GM12878 (cell line): ENCODE data around the gene LEKR1. TPM values are rescaled to one million over a fixed set of nuclear protein-coding genes. Genes with fewer than 3 reads are reported as not detected.

ENCODE experiments used
- ATF2 ChIP-seq: IDR thresholded peaks from 2 replicates; pipeline ENCODE4 v1.6.1; 2012; ENCODE audit warnings: low read length, inconsistent platforms
- ATF7 ChIP-seq: fragments of 450-650 bp; IDR thresholded peaks from 2 replicates; pipeline ENCODE4 v1.6.1; 2016; ENCODE audit warnings: low read depth, mild to moderate bottlenecking
- BCLAF1 ChIP-seq: fragments of 450-650 bp; IDR thresholded peaks from 2 replicates; pipeline ENCODE4 v1.6.1; 2017; ENCODE audit warnings: antibody characterized with exemption, mild to moderate bottlenecking, moderate library complexity
- CHD1 ChIP-seq: IDR thresholded peaks from 2 replicates; pipeline ENCODE4 v1.6.1; 2012; ENCODE audit warnings: low read depth, low read length, improper control_type of control experiment
- DPF2 ChIP-seq: fragments of 450-650 bp; IDR thresholded peaks from 2 replicates; pipeline ENCODE4 v1.6.1; 2017; ENCODE audit warnings: mild to moderate bottlenecking
- E2F4 ChIP-seq: IDR thresholded peaks from 2 replicates; pipeline ENCODE4 v1.6.1; 2012; ENCODE audit warnings: low read depth, low read length, improper control_type of control experiment
- EGR1 ChIP-seq, 2 experiments: IDR thresholded peaks; 1 replicate in 1 of 2; 2 replicates in 1 of 2; pipeline ENCODE4 v1.6.1; 2011 to 2012; ENCODE audit warnings: low read depth in 2 of 2, low read length in 2 of 2, borderline replicate concordance in 1 of 2, mild to moderate bottlenecking in 1 of 2, moderate library complexity in 1 of 2
- HCFC1 ChIP-seq: fragments of 150-350 bp; IDR thresholded peaks from 2 replicates; pipeline ENCODE4 v1.6.1; 2014; ENCODE audit warnings: low read length
- HDAC6 ChIP-seq: fragments of 200-600 bp; sonication (generic); IDR thresholded peaks from one replicate; pipeline ENCODE4 v1.8.0; 2017; ENCODE audit warnings: antibody characterized with exemption; ENCODE audit not compliant: unreplicated experiment
- HSF1 ChIP-seq: fragments of 150-350 bp; IDR thresholded peaks from 2 replicates; pipeline ENCODE4 v1.6.1; 2014; ENCODE audit warnings: mild to moderate bottlenecking, low read depth, low read length
- IRF3 ChIP-seq: fragments of 450-650 bp; IDR thresholded peaks from 2 replicates; pipeline ENCODE4 v1.6.1; 2014; ENCODE audit warnings: mild to moderate bottlenecking
- NFYA ChIP-seq: IDR thresholded peaks from 2 replicates; pipeline ENCODE4 v1.6.1; 2011; ENCODE audit warnings: low read depth, mild to moderate bottlenecking, low read length, improper control_type of control experiment, borderline replicate concordance
- POLR2AphosphoS2 ChIP-seq: IDR thresholded peaks from 2 replicates; pipeline ENCODE4 v1.6.1; 2011; ENCODE audit warnings: low read depth, mild to moderate bottlenecking, low read length, improper control_type of control experiment, moderate library complexity
- SUPT20H ChIP-seq: IDR thresholded peaks from 2 replicates; pipeline ENCODE4 v1.6.1; 2011; ENCODE audit warnings: low read depth, mild to moderate bottlenecking, low read length, moderate library complexity, borderline replicate concordance; ENCODE audit not compliant: control insufficient read depth
- TARDBP ChIP-seq: IDR thresholded peaks from 2 replicates; pipeline ENCODE4 v1.6.1; 2016; ENCODE audit warnings: borderline replicate concordance
- TCF7 ChIP-seq: IDR thresholded peaks from 2 replicates; pipeline ENCODE4 v1.6.1; 2014; ENCODE audit warnings: antibody characterized with exemption, borderline replicate concordance
- USF1 ChIP-seq: IDR thresholded peaks from 2 replicates; pipeline ENCODE4 v1.6.1; 2011; ENCODE audit warnings: borderline replicate concordance, low read depth, mild to moderate bottlenecking, moderate library complexity, mixed read lengths, low read length; ENCODE audit not compliant: insufficient read depth; ENCODE audit errors: extremely low read length
- ZNF207 ChIP-seq: fragments of 450-650 bp; IDR thresholded peaks from 2 replicates; pipeline ENCODE4 v1.6.1; 2014; ENCODE audit warnings: antibody characterized with exemption, mild to moderate bottlenecking, borderline replicate concordance
- ZNF274 ChIP-seq: IDR thresholded peaks from one replicate; pipeline ENCODE4 v1.8.0; 2011; ENCODE audit not compliant: insufficient read length, insufficient read depth
- polyA plus RNA-seq, 11 experiments: library from polyadenylated mRNA; depleted of rRNA in 4 of 11; unstranded in 6 of 11; stranded (reverse) in 5 of 11; fragments of >200 nt; fragmentation: Nextera tagmentation in 4 of 11; fragmentation: Illumina TruSeq in 1 of 11; extraction: Ambion mirVana in 4 of 11; extraction: Trizol in 1 of 11; gene quantifications; 1 replicate in 1 of 11; 2 replicates in 10 of 11; pipeline versions ENCODE4 v1.2.1 to v1.2.3, GENCODE V29; 2011 to 2016; ENCODE audit warnings: inconsistent platforms in 2 of 11, missing spikeins in 2 of 11, low read depth in 1 of 11
- total RNA-seq, 4 experiments: library from RNA; depleted of rRNA in 3 of 4; stranded (reverse); fragments of >200 nt in 3 of 4; fragmentation: Illumina TruSeq in 1 of 4; extraction: Trizol in 1 of 4; gene quantifications; 2 replicates each; pipeline versions ENCODE4 v1.2.1 to v1.2.3, GENCODE V29; 2013 to 2021

The LEKR1 gene
- total and polyA plus RNA-seq, 10 of the 15 experiments (the other 5 are each of a cell fraction or from before 2014, with no cell fraction given): 0.48 to 3.2 (median 1.3) TPM

- no peak for TF ChIP-seq HSF1
- no peak; the same call in none of the 2 replicates for TF ChIP-seq DPF2
- no peak; the same call in 1 of the 2 replicates for TF ChIP-seq POLR2AphosphoS2
- TF ChIP-seq HCFC1: no peak; the same call in none of the 2 replicates
- TF ChIP-seq HDAC6: no peak
- no peak for TF ChIP-seq USF1
- no peak; the same call in 1 of the 2 replicates for TF ChIP-seq ATF7
- TF ChIP-seq SUPT20H: no peak
- no peak for TF ChIP-seq E2F4
- TF ChIP-seq IRF3: no peak
- TF ChIP-seq ATF2: no peak
- TF ChIP-seq BCLAF1: no peak
- TF ChIP-seq NFYA: no peak
- no peak for TF ChIP-seq TARDBP
- TF ChIP-seq EGR1 (IDR thresholded peaks at IDR 0.05; ENCODE audit: borderline replicate concordance in 1 of 2, low read depth in 2 of 2, low read length in 2 of 2): peak; percentile 72 to 74
- no peak for TF ChIP-seq TCF7
- no peak for TF ChIP-seq ZNF274
- TF ChIP-seq ZNF207: 0 out of 2 replicates have a peak, but pooled peaks have one; percentile 22
- no peak for TF ChIP-seq CHD1
Measured at GRCh38 chr3:156826144-156826895, at the start of gene LEKR1 (continued).
